GM12891 (cell line): ENCODE results near the gene HORMAD2.

Experiments used
- POLR2A ChIP-seq: IDR thresholded peaks from 2 replicates; pipeline ENCODE4 v1.6.1; 2011; ENCODE audit warnings: low read depth, low read length, control low read depth
- POLR2AphosphoS5 ChIP-seq: IDR thresholded peaks from 2 replicates; pipeline ENCODE4 v1.6.1; 2011; ENCODE audit warnings: low read depth, low read length, control low read depth
- POU2F2 ChIP-seq: IDR thresholded peaks from 2 replicates; pipeline ENCODE4 v1.6.1; 2011; ENCODE audit warnings: low read depth, mild to moderate bottlenecking, control low read depth, low read length, moderate library complexity
- TAF1 ChIP-seq: IDR thresholded peaks from 2 replicates; pipeline ENCODE4 v1.6.1; 2011; ENCODE audit warnings: low read depth, low read length, control low read depth

DNA sequence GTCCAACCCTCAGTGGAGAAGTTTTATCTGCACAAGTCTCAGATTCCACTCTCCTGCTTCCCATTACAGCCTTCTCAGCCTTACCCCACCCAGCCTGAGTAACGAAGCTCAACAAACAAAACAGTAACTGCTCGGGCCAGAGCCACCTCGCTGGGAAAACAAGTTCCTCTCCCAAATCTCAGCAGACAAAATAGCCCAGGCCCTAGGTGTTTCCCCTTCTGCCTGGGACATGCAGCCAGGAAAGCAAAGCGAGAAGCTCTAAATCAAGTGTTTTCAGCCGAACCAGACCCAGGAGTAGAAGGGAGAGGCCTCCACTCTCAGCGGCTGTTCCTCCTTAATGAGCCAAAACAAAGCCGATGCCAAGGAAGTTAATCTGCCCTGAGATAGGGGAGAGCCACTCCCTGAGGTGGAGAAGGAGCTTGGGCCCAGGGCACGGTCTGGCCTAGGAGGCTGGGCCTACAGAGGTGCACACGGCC is 122.3 kb downstream of the HORMAD2 start:
- no peak for TF ChIP-seq TAF1
- no peak for TF ChIP-seq POLR2AphosphoS5
- TF ChIP-seq POLR2A, result no peak
- TF ChIP-seq POU2F2, result no peak
